Endothelial cell of umbilical vein (primary cell): ENCODE measurements around the gene PHF3. TPM values are rescaled to one million over a fixed set of nuclear protein-coding genes. Genes with fewer than 3 reads are reported as not detected.

Experiments used
- BruUV-seq: library from RNA; stranded (reverse); fragments of 400-500 nt; replicated peaks from 2 replicates; lab custom pipeline; 2021; lab: Mats Ljungman, UMichigan
- CTCF ChIA-PET: fragments of 300-600, 350-600 bp; sonication (Branson Sonifier 250); formaldehyde crosslinking; loops from one replicate; lab custom pipeline; 2021; ENCODE audit warnings: antibody characterized with exemption, inconsistent platforms; lab: Charles Lee
- POLR2A ChIA-PET: fragments of 300-600, 350-600 bp; sonication (Branson Sonifier 250); formaldehyde crosslinking; loops from one replicate; lab custom pipeline; 2021; ENCODE audit warnings: antibody characterized with exemption, inconsistent platforms; lab: Charles Lee
- DNase-seq: peaks from one replicate; pipeline ENCODE4 v3.0.0-alpha.2; 2011; ENCODE audit warnings: low read depth, low spot score
- FAIRE-seq: peaks from 2 replicates; lab custom pipeline; 2011; peaks lifted over from hg19 to GRCh38; lab: Jason Lieb, UNC
- H2AFZ ChIP-seq: 2 replicates; pipeline ENCODE4 v1.6.0; 2012; ENCODE audit warnings: low read depth, low read length, control low read depth, inconsistent platforms
- H3K27ac ChIP-seq: 2 replicates; pipeline ENCODE4 v1.5.1; 2011; ENCODE audit warnings: low read depth, mild to moderate bottlenecking, control low read depth, low read length, moderate library complexity; ENCODE audit not compliant: insufficient read depth
- H3K27me3 ChIP-seq, 2 experiments: 2 replicates each; pipeline versions ENCODE4 v1.6.0 to v1.6.1; 2011; ENCODE audit warnings: low read length in 2 of 2, mixed read lengths in 1 of 2; ENCODE audit not compliant: control insufficient read depth in 2 of 2, insufficient read depth in 2 of 2
- H3K36me3 ChIP-seq, 2 experiments: 2 replicates in 1 of 2; 3 replicates in 1 of 2; pipeline ENCODE4 v1.5.1; 2011; ENCODE audit warnings: low read length in 2 of 2, mild to moderate bottlenecking in 1 of 2, moderate library complexity in 1 of 2; ENCODE audit not compliant: control insufficient read depth in 2 of 2, insufficient read depth in 2 of 2; ENCODE audit errors: extremely low read depth in 1 of 2
- H3K4me1 ChIP-seq: 3 replicates; pipeline ENCODE4 v1.5.1; 2011; ENCODE audit warnings: mild to moderate bottlenecking, low read length; ENCODE audit not compliant: control insufficient read depth, insufficient read depth; ENCODE audit errors: extremely low read depth
- H3K4me2 ChIP-seq: 2 replicates; pipeline ENCODE4 v1.6.1; 2011; ENCODE audit warnings: low read length, control low read depth, mixed read lengths; ENCODE audit not compliant: insufficient read depth
- H3K4me3 ChIP-seq, 3 experiments: fragments of 200-600 bp in 1 of 3; sonication (generic), shearing (Covaris generic) in 1 of 3; replicated peaks in 1 of 3; 2 replicates each; pipeline ENCODE4 v1.5.1; 2011 to 2016; ENCODE audit warnings: control low read depth in 3 of 3, low read length in 3 of 3, mild to moderate bottlenecking in 2 of 3, inconsistent platforms in 1 of 3, low read depth in 1 of 3, moderate library complexity in 1 of 3; ENCODE audit not compliant: insufficient read depth in 1 of 3
- H3K79me2 ChIP-seq: 2 replicates; pipeline ENCODE4 v1.6.0; 2012; ENCODE audit warnings: low read length, inconsistent platforms; ENCODE audit not compliant: control insufficient read depth, insufficient read depth
- H3K9ac ChIP-seq: replicated peaks from 2 replicates; pipeline ENCODE3; 2011; ENCODE audit warnings: low read length, control low read depth; ENCODE audit not compliant: insufficient read depth; ENCODE audit errors: extremely low read depth
- H3K9me1 ChIP-seq: replicated peaks from 3 replicates; pipeline ENCODE4 v1.6.0; 2011; ENCODE audit warnings: mild to moderate bottlenecking, low read length; ENCODE audit not compliant: control insufficient read depth, insufficient read depth; ENCODE audit errors: extremely low read depth
- H3K9me3 ChIP-seq: replicated peaks from 2 replicates; pipeline ENCODE4 v1.5.1; 2012; ENCODE audit warnings: low read length, inconsistent platforms; ENCODE audit not compliant: control insufficient read depth, insufficient read depth
- H4K20me1 ChIP-seq: replicated peaks from 2 replicates; pipeline ENCODE3; 2011; ENCODE audit warnings: mild to moderate bottlenecking, low read length; ENCODE audit not compliant: control insufficient read depth, insufficient read depth; ENCODE audit errors: extremely low read depth
- CTCF ChIP-seq, 2 donors: IDR thresholded peaks; 1 replicate in 1 of 2; 2 replicates in 1 of 2; pipeline ENCODE4 v1.5.1; 2011; ENCODE audit warnings: low read length in 2 of 2, mild to moderate bottlenecking in 2 of 2, moderate library complexity in 2 of 2, control low read depth in 1 of 2, inconsistent platforms in 1 of 2, low read depth in 1 of 2; ENCODE audit not compliant: insufficient read depth in 1 of 2; ENCODE audit errors: extremely low read depth in 1 of 2
- EZH2 ChIP-seq: IDR thresholded peaks from 2 replicates; pipeline ENCODE4 v1.6.1; 2012; ENCODE audit warnings: borderline replicate concordance, low read depth, mild to moderate bottlenecking, moderate library complexity, low read length, inconsistent platforms; ENCODE audit not compliant: severe bottlenecking
- FOS ChIP-seq: IDR thresholded peaks from 2 replicates; pipeline ENCODE4 v1.6.1; 2011; ENCODE audit warnings: mild to moderate bottlenecking, low read length, moderate library complexity, borderline replicate concordance; ENCODE audit not compliant: insufficient read depth
- GATA2 ChIP-seq: IDR thresholded peaks from 2 replicates; pipeline ENCODE4 v1.7.0; 2011; ENCODE audit warnings: low read depth, mild to moderate bottlenecking, moderate library complexity, mixed read lengths, low read length; ENCODE audit not compliant: insufficient read length, insufficient read depth
- JUN ChIP-seq: IDR thresholded peaks from 2 replicates; pipeline ENCODE4 v1.6.1; 2011; ENCODE audit warnings: borderline replicate concordance, low read depth; ENCODE audit not compliant: insufficient read length, insufficient read depth
- MAX ChIP-seq: IDR thresholded peaks from 2 replicates; pipeline ENCODE4 v1.6.1; 2011; ENCODE audit not compliant: insufficient read depth, insufficient read length
- MYC ChIP-seq: IDR thresholded peaks from one replicate; pipeline ENCODE4 v1.6.1; 2011; ENCODE audit warnings: mild to moderate bottlenecking, low read depth, low read length
- POLR2A ChIP-seq: IDR thresholded peaks from 2 replicates; pipeline ENCODE4 v1.6.1; 2012; ENCODE audit warnings: low read depth, mild to moderate bottlenecking, control low read depth, low read length
- POLR2AphosphoS5 ChIP-seq: IDR thresholded peaks from 2 replicates; pipeline ENCODE4 v1.6.1; 2012; ENCODE audit warnings: low read depth, mild to moderate bottlenecking, control low read depth, low read length, moderate library complexity; ENCODE audit not compliant: insufficient read depth
- dilution Hi-C: fragments of 300-500 bp; cut with MboI; formaldehyde crosslinking; loops from one replicate; pipeline ENCODE4 v1.15.0; 2019; ENCODE audit warnings: low sequenced_read_pairs; ENCODE audit not compliant: extremely low pct_ligation_motif_present
- intact Hi-C: fragments of 100-400 bp; cut with micrococcal nuclease; formaldehyde crosslinking; loops from one replicate; pipeline ENCODE4 v1.10.0; 2022
- polyA plus RNA-seq, 4 experiments: library from polyadenylated mRNA; depleted of rRNA in 3 of 4; stranded (reverse) in 3 of 4; unstranded in 1 of 4; fragments of >200 nt; gene quantifications; 2 replicates each; pipeline versions ENCODE4 v1.2.1 to v1.2.3, GENCODE V29; 2011 to 2012; ENCODE audit warnings: missing spikeins in 1 of 4
- total RNA-seq: library from RNA; stranded (reverse); gene quantifications from 2 replicates; pipeline ENCODE4 v1.2.3, GENCODE V29; 2021

PHF3 gene
- total and polyA plus RNA-seq, 2 donors (not counting 3 experiments of a cell fraction or from before 2014, with no cell fraction given), result 4.6 to 29.6 TPM

- TF ChIP-seq CTCF (IDR thresholded peaks at IDR 0.05; ENCODE audit: extremely low read depth in 1 of 2, insufficient read depth in 1 of 2, low read depth in 1 of 2, low read length in 2 of 2), result peak; percentile 79 to 83
- TF ChIP-seq JUN, result no peak
- POLR2A ChIA-PET, result no interaction called here
Measured at GRCh38 chr6:63598049-63599036, 37.3 kb upstream of the PHF3 start.

GRCh38 chr6:63599243-63599642, 36.4 kb upstream of the PHF3 start:
- H3K79me2 ChIP-seq, result no peaks in the 10 kb centered on the region
- H3K4me2 ChIP-seq, result no peak overlapping the region
- H3K9me1 ChIP-seq, result no peaks in the 10 kb centered on the region
- no TSS peak for BruUV-seq
- no peak overlapping the region for H3K9ac ChIP-seq
- no peaks in the 10 kb centered on the region for H3K9me3 ChIP-seq
- no peak overlapping the region for H3K27ac ChIP-seq
- H4K20me1 ChIP-seq, result no peaks in the 10 kb centered on the region
- FAIRE-seq (no peak), DNase-seq (no peak)
- CTCF ChIA-PET, result interaction anchor here (1.0 to 4.9 kb wide), 28 partner anchors 8 to 218 kb away, joined by 3 to 94 read pairs (median 7); partner anchors contain the start of gene PHF3
- H3K4me1 ChIP-seq, result peaks cover 2% of the 10 kb centered on the region
- TF ChIP-seq MAX (no peak), EZH2 (no peak), POLR2AphosphoS5 (no peak), GATA2 (no peak), POLR2A (no peak), CTCF (IDR thresholded peaks at IDR 0.05; ENCODE audit: extremely low read depth in 1 of 2, insufficient read depth in 1 of 2, low read depth in 1 of 2, low read length in 2 of 2) (no peak), MYC (no peak), FOS (no peak), JUN (no peak)
- dilution Hi-C loops, result no loop called here
- POLR2A ChIA-PET, result no interaction called here
- no peaks in the 10 kb centered on the region for H3K36me3 ChIP-seq
- H3K27me3 ChIP-seq, result peaks cover 0 to 2% of the 10 kb centered on the region in 2 experiments
- no peak overlapping the region for H3K4me3 ChIP-seq
- intact Hi-C loops, result loop anchor here (2.0 kb wide), 1 partner anchor 36 kb away; the partner anchor contains the start of gene PHF3
- H2AFZ ChIP-seq, result no peak overlapping the region

More at GRCh38 chr6:63598049-63599036, 37.3 kb upstream of the PHF3 start:
- Histone ChIP-seq H3K27ac (no peak overlapping the region), H2AFZ (peak overlapping the region; percentile 72), H3K4me1 (peaks cover 2% of the 10 kb centered on the region), H3K9ac (no peak overlapping the region), H3K9me3 (no peaks in the 10 kb centered on the region), H3K4me2 (peak overlapping the region; percentile 87), H4K20me1 (no peaks in the 10 kb centered on the region), H3K27me3 (peaks cover 0 to 2% of the 10 kb centered on the region in 2 experiments), H3K36me3 (no peaks in the 10 kb centered on the region), H3K9me1 (no peaks in the 10 kb centered on the region), H3K79me2 (no peaks in the 10 kb centered on the region), H3K4me3 (peak overlapping the region; percentile 12 to 63 (median 42))
- DNase-seq (peak; percentile 73), FAIRE-seq (peak; percentile 81)
- no TSS peak for BruUV-seq
- intact Hi-C loops, result loop anchor here (1.0 to 2.0 kb wide), 4 partner anchors 36 to 246 kb away; partner anchors contain the start of gene PHF3
- dilution Hi-C loops, result no loop called here
- CTCF ChIA-PET, result interaction anchor here (0.6 to 4.9 kb wide), 51 partner anchors 9 to 250 kb away, joined by 3 to 94 read pairs (median 4); partner anchors contain the start of gene PHF3
